Islet of Langerhans (tissue), 1 donor: ENCODE data around the gene HBP1.

ENCODE experiments used
- FAIRE-seq: peaks from one replicate; lab custom pipeline; 2011; peaks lifted over from hg19 to GRCh38; lab: Jason Lieb, UNC

The HBP1 gene

DNA sequence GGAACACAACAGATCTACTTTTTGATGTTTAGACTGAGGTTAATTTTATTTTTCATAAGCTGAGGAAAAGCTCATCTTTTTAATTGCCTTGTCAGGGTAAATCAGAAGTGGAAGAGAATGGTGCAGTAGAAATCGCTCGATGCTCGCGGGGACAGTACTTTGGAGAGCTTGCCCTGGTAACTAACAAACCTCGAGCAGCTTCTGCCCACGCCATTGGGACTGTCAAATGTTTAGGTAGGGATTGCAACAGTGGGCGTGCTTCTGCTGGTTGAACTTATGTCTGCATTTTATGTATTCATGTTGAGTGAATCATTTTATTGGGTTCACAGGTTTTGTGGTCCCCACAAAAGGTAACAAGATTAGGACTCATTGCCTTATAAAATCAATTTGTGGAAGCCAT is 11.7 kb upstream of the HBP1 start:
- no peak for FAIRE-seq

DNA sequence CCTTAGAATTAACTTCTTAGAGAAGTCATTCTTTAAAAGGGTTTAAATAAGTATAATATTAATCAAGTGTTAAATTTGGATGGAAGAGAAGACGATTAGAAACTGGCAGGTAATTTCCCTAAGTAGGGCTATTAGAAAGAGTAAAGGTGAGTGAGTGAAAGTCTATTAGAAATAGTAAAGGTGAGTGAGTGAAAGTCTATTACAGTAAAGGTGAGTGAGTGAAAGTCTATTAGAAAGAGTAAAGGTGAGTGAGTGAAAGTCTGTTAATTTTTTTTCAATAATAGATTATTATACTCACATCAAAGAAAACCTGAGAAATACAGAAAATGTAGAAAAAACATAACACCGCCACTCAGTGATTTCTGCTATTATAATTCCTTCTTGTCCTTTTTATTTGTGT is 10.8 kb upstream of the HBP1 start:
- no peak for FAIRE-seq

DNA sequence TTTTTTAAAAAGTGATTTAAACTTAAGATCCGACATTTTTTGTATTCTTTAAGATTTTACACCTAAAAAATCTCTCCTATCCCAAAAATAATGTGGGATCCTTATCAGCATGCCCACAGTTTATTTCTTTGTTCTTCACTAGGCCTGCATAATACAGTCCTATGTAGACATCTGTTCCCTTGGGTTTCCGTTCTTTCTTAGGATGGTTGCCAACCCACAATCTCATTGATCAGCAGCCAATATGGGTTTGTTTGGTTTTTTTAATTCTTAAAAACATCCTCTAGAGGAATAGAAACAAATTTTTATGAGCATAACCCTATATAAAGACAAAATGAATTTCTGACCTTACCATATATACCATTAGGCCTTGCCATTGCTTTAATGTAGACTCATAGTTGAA is 8.4 kb upstream of the HBP1 start:
- FAIRE-seq: no peak

DNA sequence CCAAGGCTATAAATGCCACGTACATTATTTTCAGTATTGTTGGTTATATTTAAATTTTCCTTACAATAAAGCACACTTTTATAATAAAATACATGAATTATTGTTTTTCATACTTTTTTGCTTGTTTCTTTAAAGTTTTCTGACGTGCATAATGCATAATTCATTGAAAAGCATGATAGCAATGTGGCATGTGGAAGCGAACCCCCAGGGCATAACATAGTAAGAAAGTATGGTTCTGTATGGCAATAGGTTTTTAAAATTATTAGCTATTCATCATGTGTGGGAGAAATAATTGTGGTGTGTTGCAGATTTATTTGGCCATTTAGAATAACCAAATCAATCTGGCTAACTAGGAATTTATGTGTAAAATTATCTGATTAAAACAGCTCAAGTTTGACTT is 7.4 kb upstream of the HBP1 start:
- FAIRE-seq: no peak

DNA sequence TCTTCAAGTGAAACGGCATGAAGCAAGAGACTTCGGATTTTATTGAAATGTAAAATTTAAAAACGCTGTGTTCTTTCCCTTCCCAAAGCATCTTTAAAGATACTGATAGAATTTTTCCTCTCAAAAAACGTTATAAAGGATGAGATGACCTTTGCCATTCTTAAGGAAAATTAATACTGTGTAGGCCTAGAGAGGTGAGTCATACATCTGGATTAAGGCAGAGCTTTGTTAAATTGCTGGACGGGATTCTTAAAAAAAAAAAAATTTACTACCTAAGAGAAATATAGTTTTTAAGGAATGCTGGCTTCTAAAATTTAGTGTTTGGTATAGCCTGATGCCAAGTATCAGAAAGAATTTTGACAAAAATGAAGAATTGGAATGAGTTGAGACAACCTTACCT is 6.3 kb upstream of the HBP1 start:
- FAIRE-seq: no peak

DNA sequence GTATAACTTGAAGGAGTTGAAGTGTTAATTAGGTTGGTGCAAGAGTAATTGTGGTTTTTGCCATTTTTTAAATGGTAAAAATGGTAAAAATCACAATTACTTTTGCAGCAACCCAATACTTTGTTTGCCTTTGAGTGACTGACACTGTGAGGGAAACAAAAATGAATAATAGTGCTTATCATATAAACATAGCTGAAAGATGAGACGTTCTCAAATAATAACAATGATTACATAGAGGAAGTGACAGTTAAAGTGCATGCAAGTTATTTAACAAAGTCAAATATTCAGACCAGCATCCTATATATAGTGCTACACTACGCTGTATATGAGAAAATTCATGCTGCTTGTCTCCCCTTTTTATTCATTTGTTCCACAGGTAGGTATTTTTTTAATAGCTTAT is 4.7 kb upstream of the HBP1 start:
- no peak for FAIRE-seq

DNA sequence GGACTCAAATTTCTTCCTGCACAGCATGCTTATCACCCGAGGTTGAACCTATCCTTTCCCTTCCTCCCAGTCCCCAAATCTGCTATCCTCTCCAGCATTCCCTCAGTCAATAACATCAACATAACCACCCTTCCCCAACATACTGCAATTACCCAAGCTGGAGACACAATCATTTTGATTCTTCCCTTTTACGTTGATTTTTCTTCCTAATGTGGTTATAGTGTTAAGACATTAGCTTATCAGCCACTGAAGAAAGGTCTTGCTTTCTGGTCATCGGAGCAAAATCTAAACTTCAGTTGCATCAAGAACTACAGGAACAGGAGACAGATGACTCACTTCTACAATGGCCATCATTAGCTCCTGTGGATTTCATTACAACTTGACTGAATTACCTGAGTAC is 3.5 kb upstream of the HBP1 start:
- no peak for FAIRE-seq

DNA sequence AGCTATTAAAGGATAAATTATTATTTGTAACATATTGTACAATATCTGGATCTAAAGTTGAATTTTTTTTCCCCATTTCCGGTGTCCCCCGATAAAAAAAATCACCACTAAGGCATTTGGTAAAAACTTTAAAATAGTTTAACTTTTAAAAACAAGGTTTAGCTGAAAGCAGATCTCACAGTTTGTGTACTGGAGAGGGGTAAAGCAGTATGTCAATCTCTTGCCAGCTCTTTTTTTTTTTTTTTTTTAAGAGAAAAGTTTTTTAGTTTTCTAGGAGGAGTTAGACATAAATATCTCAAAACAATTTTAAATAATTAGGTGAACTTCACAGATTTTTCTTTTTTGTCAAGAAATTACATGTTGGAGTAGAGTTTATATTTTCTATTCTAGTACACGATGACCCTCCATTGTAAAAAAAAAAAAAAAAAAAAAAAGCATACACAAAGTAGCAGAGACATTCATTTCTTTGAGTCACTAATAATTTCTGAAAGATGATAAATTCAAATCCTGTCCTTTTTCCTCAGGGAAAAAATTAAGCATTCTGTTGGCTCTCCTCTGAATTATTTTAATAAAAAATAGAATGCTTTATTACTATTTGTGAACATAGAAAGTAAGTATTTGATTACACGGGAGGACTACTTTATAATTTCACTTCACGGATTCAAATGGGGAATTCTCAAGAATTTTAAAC is 1.9 kb upstream of the HBP1 start:
- FAIRE-seq: peak; percentile 62

DNA sequence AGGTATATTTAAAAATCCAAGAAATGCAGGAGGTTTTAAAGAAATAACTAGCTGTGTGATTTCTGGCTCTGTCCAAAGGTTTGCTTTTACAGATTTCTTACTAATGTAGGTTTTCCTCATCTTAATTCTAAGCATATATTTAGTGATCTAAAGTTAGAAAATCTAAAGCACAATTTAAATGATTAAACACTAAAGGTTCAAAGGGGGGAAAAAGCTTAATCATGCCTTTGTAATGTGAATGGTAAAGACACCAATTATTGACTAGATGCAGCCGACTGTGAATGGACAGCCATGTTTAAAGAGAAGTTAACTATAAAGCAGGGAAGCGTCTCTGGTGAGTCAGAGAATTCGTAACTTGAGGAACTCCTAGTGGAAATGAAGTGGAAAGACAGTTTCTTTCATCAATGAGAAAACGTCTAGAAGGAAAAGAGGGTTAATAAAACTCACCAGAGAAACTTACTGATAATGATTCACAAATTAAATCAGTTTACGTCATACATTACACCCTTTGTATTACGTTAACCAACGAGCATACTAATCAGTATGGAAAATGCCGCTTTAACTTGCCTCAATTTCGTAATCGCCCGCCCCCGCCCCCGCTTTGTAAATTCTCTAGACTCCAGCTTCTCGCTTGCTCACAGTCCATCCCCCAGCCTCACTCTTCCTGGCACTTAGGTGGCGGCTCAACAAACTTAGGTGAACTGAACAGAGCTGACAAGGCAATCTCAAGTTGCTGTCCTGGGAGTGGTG is 1.1 kb upstream of the HBP1 start:
- peak; percentile 94 for FAIRE-seq

DNA sequence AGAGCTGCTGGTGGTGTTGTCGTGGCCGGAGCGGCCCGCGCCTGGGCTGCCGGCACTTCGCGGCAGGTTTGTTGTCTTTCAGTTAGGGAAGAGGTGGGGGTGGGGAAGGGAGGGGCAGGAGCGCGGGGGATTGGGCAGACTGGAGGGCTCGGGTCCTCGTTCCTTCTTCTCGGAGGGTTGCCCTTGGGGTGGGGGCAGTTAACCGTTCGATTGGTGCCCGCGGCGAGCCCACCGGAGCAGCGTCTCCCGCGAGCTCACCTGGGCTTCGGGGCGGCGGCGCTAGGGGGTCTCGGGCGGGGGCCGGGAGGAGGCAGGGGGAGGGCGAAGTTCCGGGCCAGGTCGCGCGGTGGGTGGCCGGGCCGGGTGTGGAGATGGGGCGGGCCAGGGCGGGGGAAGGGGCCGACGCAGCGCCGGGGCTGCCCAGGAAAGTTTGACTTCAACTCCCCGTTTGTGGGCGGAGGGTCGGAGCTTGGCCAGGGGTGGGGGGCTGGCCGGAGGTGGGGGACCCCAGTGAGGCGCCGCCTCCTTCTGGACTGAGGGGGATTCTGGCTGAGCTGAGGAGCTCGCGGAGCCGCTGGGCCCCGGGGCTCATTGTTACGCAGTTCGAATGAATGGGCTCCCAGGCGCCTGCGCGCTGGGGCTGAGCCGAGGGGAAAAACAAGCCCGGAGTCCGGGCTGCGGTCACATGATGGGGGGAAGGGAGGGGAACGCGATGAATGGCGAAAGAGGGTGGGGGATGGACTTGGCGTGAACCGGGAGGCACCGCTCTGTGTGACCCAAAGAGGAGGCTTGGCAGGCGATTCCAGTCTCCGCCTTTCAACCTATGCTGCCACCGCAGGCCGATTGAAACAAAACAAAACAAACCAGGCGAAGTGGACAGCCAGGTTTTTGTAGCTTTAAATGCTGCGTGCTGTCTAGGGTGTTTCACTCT is 582 bp downstream of the HBP1 start:
- no peak for FAIRE-seq

DNA sequence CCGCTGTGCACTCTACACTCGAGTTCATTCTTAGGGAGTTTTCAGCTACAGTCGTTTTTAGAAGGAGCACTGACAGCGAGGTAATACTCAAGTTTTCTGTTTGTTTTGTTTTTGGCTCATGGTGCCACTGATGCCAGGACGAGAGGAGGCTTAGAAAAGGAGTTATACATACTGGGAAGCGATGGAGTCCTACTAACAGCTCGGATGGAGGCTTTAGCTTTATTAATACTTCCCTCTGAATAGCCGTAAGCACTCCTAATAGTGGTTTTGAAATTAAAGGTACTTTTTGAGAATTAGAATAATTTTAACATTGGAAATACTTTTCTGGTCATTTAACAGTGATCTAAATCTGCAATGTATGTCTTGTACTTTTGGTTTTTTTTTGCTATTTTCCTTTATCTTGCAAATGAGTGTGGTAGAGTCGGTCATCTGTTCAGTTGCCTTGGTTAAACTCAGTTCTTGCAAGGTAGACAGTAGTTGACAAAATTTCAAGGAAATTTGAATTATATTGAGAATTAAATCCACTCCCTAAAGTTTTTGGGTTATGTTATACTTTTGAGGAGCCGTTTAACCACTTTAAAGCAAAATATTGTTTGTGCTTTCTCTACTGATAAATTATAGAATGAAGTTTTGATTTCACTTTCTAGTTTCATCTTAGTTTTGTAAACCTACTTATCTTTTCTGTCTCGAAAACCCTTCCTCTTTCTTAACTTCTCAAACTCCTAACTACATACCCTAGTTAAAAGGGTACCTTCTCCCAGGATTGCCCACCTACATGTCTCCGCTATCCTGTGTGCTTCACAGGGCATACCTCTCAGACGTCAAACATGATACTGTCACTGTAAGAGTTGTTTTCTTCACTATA is 1.5 kb downstream of the HBP1 start:
- peak; percentile 81 for FAIRE-seq

DNA sequence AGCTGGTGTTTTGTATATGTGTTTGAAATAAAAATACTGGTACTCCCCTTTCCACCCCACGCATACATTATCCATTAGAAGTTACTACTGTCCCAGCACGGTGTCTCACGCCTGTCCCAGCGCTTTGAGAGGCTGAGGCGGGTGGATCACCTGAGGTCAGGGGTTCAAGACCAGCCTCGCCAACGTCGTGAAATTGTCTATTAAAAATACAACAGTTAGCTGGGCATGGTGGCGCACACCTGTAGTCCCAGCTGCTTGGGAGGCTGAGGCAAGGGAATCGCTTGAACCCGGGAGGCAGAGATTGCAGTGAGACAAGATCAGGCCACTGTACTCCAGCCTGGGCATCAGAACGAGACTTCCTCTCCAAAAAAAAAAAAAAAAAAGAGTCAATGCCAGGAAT is 2.7 kb downstream of the HBP1 start:
- FAIRE-seq: no peak

DNA sequence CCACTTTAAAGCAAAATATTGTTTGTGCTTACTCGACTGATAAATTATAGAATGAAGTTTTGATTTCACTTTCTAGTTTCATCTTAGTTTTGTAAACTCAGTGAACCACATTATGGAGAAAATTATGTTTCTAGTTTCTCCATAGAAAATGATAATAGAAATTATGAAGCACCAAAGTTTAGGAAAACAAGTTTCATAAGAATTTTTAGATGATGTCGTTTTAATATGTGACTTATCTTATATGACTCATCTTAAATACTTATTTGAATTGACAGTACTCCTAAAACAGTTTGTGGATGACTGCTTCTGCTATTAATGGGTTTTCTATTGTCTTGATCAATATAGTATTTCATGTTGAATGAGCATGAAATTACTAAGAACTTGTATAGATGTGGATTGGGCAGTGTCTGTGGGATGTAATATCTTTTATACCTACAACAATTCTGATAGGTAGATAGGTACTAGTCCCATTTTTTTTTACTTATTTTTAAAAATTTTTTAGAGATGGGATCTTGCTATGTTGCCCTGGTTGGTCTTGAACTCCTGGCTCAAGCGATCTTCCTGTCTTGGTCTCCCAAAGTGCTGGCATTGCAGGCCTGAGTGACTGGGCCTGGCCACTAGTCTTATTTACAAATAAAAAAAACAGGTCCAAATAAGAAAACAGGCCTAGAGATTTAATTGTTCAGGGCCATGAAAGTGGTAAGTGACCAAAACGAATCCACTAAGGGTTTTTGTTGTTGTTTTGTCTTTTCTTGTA is 3.7 kb downstream of the HBP1 start:
- no peak for FAIRE-seq

DNA sequence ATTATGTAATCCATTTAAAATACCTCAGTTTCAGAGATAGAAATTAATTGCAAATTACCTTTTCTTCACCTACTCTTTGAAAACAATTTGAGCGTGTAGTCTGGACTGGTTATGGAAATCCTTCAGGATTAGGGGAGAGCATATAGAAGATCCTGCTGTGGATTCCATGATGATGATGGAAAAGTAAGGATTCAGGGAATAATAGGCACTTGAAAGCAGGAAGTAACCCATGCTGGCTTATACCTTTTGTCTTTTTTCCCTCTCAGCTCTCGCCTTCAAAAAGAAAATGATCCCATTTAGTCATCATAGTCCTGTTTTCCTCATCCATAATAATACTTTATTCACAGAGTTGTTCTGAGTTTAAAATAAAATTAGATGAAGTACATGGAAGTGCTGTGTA is 4.4 kb downstream of the HBP1 start:
- no peak for FAIRE-seq

DNA sequence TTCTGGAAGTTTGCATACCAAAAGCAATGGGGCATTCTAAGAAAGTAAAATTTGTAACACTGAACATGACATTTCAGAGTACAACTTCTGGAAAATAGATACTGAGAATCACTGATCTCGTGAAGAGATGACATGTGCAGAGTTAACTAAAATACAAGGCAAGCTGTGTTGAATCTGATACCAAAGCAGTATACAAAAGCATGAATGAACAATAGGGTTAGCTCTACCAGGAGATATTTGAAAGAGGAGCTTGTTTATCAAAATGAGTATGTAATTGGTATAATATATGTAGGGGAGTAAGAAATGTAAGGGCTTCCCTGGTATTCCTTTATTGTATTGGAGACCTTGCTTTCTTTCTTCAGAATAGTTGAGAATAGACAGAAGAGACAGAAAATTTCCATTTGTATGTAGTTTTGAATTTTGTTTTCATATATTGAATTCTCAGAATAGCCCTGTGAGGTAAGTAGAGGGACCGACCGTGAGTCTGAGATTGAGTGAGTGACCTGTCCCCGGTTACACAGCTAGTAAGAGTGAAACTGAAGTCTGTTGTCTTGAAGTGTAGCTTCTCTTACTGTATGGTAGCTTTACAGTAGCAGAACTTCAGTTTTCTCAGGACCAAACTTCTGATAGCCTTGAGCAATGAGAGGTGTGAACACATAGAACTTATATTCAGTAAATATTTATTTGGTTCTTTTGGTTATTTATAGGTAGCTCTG is 5.0 kb downstream of the HBP1 start:
- no peak for FAIRE-seq

DNA sequence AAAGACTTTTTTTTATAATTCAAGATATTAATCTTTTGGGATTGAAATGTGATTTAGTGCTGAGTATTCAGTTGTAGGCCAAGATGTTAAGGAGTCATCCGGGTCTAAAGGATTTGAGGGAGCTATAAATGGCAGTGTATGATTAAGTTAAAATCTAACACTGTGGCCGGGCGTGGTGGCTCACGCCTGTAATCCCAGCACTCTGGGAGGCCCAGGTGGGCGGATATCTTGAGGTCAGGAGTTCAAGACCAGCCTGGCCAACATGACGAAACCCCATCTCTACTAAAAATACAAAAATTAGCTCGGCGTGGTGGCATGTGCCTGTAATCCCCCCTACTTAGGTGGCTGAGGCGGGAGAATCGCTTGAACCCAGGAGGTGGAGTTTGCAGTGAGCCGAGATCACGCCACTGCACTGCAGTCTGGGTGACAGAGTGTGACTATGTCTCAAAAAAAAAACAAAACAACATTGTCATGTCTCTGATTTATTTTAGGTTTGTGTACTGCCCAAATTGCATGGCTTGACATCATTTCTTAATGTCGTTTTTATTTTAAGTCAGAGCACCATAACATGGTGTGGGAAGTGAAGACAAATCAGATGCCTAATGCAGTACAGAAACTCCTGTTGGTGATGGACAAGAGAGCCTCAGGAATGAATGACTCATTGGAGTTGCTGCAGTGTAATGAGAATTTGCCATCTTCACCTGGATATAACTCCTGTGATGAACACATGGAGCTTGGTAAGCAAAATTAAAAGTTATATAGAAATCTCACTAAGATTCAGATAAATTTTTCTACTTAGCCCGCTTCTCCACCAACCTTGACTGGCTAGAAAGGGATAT is 10.7 kb downstream of the HBP1 start:
- FAIRE-seq: no peak

DNA sequence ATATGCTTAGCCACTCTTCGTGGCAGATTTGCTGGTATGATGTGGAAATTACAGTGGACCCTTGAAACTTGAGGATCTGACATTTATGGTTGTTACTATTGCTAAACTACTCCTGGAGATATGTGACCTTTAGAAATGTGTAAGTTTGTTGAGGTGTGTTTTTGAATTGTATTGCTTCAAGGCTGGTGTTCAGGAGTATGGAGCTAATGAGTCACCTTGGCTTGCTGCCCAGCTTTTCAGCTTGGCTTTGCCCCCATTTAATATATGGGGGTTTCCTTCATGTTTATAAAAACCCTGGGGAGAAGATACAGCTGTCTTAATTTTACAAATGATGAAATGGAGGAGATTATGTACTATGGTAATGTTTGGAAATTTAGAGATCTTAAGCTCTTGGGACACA is 11.6 kb downstream of the HBP1 start:
- FAIRE-seq: peak; percentile 81

DNA sequence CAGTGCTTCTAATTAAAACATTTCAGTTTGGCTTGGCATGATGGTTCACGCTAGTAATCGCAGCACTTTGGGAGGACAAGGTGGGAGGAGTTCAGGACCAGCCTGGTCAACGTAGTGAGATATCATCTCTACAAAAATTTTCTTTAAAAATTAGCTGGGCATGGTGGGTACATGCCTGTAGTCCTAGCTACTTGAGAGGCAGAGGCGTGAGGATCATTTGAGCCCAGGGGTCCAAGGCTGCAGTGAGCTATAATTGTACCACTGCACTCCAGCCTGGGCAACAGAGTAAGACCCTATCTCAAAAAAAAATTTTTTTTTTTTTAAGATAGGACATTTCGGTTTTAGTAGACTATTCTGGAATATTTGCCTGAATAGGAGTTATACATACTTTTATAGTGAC is 12.4 kb downstream of the HBP1 start:
- FAIRE-seq: no peak

DNA sequence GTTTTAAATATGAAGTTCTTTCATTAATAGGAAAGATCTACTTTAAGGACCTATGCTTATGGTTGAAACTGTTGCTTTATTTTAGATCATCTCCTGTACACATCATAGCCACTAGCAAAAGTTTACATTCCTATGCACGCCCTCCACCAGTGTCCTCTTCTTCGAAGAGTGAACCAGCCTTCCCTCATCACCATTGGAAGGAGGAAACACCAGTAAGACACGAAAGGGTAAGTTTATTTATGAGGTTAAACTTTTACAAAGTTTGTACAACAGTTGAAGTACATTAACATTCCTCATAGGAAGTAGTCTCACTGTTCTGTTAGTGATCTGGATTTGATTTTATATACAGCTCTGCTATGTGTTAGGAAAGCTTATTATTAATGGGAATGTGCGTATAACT is 16.9 kb downstream of the HBP1 start:
- FAIRE-seq: no peak

DNA sequence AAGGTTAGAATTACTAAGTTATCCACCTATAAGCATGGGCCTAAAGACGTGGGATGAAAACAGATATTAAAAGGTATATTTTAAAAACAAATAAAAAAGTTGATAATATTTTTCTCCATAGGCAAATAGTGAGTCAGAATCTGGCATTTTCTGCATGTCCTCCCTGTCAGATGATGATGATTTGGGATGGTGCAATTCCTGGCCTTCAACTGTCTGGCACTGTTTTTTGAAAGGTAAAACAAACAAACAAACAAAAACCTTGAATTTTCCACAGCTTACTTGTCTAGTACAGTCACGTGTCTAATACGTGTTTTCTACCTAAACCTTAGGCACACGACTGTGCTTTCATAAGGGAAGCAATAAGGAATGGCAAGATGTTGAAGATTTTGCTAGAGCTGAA is 17.4 kb downstream of the HBP1 start:
- FAIRE-seq: no peak
